Suprapubic skin (tissue), 3 donors: ENCODE results near the gene TFAP2B.

ENCODE experiments used
- CTCF ChIP-seq, 2 donors: fragments of 200-600 bp in 1 of 2; fragments of 450-650 bp in 1 of 2; sonication (generic) in 1 of 2; IDR thresholded peaks; one replicate each; pipeline ENCODE4 v1.5.1; 2016 to 2019; ENCODE audit warnings: antibody characterized with exemption in 2 of 2, mild to moderate bottlenecking in 1 of 2, moderate library complexity in 1 of 2
- POLR2A ChIP-seq, 2 donors: fragments of 450-650 bp; IDR thresholded peaks; one replicate each; pipeline ENCODE4 v1.6.1; 2017; ENCODE audit warnings: antibody characterized with exemption in 2 of 2, mild to moderate bottlenecking in 2 of 2, moderate library complexity in 2 of 2

DNA sequence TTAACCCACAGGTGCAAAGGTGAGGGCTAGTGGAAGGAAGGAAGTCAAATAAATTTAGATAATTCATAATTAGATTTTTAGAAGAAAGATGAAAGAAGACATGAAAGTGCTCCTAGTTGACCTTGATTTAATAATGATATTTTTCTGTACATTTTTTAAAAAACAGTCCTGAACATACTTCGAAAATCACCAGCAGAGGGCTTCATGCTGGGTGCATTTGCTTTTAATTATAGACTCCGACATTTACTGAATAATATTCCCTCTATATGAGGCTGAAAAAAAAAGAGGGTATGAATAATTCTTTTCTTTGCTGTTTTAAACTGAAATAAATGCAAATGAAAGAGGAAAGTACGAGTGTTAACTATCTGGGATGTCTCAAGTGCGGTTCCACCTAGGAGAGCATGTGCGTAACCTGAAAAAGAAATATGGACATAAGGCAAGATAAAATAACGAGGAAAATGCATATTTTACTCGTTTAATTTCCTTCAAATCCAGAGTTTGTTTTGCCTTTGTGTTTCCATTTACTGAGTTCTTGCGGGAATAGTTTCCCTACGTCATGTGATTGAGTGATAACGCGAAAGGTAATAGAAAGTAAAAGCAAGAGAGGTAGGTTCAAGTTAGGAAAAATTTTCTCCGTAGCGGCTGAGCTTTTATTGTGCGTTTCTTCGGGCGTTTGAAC, 3.1 kb upstream of the TFAP2B start:
- TF ChIP-seq CTCF (IDR thresholded peaks at IDR 0.05) (peak in 1 of 2 donors; percentile 8), POLR2A (IDR thresholded peaks at IDR 0.05) (no peak)
